Globus pallidus (tissue), 1 donor: ENCODE measurements around the gene PPIL6.

Source experiments
- DNase-seq: peaks from one replicate; pipeline ENCODE4 v3.0.0-alpha.2; 2015; ENCODE audit warnings: low spot score

The PPIL6 gene

DNA sequence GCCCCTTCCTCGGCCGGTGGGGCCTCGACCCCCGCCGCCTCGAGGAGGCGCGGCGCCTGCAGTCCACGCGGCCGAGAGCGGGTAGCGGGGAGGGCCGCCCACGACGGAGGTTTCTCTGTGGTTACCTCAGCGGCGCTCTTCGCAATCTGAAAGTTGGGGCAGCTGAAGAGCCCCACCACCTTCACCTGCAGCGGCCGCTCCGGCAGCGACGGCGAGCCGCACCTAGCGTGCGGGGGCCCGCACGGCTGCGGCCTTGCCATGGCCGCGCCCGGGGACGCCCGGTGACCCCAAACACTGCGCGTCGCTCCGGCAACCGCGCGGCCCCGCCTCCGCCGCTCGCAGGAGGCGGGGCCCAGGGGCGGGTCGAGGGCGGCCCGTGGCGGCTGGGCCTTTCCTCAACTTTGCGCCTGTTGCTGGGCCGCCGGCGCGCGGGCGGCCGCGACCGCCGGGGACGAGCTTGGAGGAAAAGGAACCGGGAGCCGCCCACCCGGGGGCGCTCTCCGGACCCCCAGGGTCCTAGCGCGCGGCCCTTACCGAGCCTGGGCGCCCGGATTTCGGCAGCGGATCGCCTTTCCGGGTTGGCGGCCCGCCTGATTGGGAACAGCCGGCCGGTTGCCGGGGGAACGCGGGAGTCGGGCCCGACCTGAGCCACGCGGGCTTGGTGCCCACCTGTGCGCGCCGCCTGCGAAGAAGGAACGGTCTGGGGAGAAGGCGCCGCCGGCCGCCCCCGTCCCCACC lies at the start of gene PPIL6, which contains the start of gene SMPD2:
TSS of gene PPIL6 (minus strand) at position 298 of the 738 bp plus-strand sequence. CDS start at position 260, 38 bp downstream.
TSS of gene SMPD2 (plus strand) at position 394 of the 738 bp plus-strand sequence. CDS start 398 bp downstream, outside the sequence.
- peak; percentile 86 for DNase-seq

DNA sequence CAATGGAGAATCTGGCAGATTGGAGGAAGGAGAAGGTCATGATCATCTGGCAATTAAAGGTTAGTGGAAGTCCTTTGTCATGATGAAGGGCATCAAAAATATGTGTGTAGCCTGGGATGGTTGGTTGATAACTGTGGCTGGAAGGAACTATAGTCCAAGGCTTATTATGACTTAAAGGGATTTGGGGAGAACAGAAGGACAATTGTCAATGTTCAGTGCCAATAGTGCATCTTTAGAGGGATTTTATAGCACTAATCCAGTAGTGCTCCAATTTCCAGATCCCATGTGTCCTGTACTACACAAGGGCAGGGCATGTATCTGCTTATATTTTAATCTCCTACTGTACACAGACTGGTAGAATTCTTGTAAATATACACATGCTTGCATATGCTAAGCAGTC lies 47.6 kb upstream of the PPIL6 start:
- no peak for DNase-seq

DNA sequence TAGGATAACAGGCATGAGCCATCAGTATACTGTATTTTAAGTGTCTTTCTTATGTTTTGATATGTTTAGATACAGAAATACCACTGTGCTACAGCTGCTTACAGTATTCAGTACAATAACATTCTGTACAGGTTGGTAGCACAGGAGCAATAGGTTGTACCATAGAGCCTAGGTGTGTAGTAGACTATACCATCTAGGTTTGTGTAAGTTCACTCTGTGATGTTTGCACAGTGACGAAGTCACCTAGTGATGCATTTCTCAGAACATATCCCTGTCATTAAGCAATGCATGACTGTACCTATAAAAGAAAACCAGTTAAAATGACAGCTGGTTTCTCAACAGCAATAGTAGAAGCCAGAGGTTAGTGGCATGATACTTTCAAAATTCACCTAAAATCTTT lies 45.6 kb upstream of the PPIL6 start:
- no peak for DNase-seq

DNA sequence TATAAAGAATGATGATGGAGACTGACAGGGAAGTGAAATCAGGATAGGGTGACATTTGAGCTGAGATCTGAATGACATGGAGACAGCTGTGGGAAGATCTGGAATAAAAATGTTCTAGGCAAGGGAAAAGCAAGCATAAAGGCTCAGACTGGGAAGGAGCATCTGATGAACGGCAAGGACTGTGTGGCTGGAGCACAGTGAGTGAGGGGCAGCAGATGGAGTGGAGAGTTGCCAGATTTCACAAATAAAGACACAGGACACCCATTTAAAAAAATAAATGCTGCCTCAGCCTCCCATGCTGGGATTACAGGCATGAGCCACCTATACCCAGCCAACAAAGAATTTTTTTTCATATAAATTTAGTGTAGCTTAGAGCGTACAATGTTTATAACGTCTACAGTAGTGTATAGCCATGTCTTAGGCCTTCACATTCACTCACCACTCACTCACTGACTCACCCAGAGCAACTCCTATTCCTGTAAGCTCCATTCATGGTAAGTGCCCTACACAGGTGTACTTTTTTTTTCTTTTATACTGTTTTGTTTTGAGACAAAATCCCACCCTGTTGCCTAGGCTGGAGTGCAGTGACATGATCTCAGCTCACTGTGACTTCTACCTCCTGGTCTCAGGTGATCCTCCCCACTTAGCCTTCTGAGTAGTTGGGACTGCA lies 45.0 kb upstream of the PPIL6 start:
- no peak for DNase-seq

DNA sequence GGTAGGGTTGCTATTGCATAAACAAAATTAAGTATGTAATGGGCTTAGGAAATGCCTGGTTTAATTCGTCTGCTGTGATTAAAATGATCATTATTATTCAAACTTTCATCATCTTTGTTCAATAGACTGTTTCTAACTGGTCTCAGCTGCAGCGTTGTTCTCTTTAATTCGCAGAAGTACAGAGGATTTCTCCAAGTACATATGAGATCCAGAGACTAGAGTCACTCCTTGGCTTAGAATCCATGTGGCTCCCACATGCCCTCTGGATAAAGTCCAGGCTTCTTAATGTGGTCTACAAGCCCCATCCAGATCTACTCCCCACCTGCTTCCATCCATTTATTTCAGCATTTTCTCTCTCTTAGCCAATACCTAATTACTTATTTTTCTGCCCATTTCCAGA lies 43.7 kb upstream of the PPIL6 start:
- DNase-seq: no peak

DNA sequence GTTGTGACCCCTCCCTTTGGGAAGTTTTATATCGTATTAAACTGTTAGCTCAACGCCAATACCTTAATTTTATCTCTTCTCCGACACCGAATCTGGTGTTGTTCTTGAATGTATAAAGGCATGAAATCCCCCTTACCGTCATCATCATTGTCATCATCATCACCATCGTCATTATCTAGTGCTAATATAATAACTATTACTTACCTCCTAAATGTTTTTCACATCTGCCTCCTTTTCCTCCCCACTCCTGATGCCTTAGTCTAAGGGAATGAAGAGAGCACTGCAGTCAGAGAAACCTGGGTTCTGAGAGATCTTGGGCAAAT lies 43.3 kb upstream of the PPIL6 start:
- DNase-seq: no peak

DNA sequence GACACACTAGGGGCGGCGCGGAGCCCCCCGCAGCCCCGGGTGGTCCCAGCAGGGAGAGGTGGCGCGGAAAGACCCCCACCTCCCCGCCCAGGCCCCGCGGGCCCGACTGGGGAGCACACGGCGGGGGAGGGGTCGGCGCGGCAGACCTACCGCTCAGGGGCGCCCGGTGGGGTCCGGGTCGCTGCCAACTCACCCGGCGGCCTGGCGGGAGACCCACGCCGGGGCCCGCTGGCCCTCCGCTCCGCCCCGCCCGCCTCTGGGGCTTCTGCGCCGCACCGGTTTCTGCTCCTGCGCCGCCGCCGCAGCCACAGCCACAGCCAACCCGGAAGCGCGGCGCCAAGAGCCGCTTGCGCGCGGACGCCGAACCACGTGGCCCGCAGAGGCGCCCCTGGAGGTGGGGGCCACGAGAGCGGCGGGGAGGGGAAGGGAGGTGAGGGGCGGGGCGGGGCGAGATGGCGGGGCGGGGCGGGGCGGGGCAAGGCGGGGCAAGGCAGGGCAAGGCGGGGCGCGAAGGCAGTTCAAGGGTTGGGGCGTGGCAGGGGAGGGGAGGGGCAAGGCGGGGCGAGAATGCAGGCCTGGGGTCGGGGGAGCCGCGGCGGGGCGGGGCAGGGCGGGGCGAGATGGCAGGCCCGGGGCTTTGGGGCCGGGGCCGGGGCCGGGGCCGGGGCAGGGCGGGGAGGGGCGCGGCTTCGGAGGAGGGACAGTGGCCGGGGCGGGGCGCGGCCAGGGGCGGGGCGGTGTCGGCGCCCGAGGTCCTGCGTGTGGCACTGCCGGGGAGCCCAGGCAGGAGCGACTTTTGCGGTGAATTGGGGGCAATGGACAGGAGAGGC lies 42.7 kb upstream of the PPIL6 start, which contains the start of gene ZBTB24:
TSS of gene ZBTB24 (minus strand) at position 315 of the 830 bp plus-strand sequence. CDS start 1,193 bp downstream, outside the sequence.
- DNase-seq: peak; percentile 89

DNA sequence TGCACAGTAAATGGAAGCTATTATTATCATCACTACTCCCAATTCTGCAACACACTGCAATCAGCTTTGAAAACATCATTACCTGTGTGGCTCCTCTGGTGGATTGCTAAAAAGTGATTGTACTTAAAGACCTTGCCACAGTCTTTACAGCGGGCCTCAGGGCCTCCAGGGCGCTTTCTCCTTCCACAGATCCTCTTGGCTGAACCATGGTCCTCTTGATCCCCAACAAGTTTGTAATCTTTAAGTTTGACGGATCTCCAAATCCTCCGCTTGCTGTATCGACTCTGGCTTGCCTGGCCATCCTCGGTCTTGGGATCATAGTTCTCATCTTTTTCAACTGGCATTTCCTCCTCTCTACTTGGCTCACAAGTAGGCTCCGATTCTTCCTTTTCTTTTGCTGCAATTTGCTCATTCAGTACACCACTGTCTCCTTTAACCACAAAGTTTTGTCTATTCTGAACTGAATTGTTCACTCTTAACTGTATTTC lies 40.6 kb upstream of the PPIL6 start:
- DNase-seq: no peak

DNA sequence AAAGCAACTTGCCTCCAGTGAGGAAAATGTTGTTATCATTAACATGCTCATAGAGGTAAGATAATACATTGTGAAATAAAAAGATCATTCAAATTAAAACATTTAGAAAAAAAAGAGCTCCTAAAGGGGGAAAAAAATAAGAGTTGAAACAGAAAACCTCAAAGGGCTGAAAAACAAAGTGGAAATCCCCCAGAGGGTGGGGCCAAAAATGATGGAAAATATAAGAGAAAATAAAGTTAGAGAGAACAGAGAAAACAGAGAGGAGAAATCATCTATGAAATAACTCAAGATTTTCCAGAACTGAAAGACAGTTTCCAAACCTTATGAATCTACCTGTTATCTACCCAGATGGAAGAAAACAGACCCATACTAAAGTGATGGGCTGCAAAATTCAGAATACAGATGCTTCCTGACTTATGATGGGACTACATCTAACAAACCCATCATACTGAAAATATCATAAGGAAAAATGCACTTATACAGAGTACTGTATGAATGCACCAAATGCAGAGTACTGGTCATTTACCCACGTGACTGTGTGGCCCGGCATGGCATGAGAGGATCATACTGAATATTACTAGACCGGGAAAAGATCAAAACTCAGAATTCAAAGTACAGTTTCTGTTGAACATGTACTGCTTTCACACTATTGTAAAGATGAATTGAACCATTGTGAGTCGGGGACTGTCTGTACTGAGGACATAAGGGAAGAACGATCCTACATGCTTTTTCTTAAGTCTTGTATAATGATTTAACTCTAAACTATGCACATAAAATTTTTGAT lies 38.6 kb upstream of the PPIL6 start:
- DNase-seq: no peak

DNA sequence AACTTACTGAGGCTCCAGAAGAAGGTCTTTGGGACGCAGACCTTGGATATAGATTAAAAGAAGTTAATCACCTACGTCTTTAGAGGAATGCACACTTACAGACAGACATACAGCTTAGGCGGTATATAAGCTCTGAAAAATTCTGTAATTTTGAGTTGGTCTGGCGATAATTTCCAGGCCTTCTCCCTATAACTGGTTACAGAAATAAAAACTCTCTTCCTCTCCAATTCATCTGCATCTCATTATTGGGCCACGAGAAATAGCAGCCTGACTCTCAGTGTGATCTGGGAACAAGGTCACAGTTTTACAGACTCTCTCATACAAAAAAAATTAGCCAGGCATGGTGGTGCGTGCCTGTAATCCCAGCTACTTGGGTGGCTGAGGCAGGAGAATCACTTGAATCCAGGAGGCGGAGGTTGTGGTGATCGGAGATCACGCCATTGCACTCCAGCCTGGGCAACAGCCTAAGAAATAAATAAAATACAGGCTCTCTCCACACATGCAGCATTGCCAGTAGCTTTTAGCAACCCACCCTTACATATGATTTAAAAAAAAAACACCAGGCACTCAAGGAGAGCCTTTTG lies 37.9 kb upstream of the PPIL6 start:
- no peak for DNase-seq

DNA sequence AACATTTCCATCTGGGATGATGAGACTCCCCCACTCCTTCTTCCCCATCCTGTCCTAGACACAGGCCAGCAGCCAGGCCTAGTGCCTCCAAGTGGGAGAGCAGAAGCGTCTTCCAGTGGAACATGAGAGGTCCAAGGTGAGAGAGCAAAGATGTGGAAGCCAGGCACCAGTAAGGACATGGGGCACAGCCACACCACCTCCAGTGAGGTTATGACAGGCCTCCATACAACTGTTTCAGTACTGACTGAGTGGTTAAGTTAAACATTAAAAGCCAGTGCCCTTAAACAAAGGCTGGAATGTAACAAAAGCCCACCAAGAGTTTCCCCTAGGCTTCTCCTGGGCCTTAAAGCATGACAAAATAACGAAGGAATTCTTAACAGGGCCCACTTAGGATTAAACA lies 37.3 kb upstream of the PPIL6 start:
- DNase-seq: no peak

DNA sequence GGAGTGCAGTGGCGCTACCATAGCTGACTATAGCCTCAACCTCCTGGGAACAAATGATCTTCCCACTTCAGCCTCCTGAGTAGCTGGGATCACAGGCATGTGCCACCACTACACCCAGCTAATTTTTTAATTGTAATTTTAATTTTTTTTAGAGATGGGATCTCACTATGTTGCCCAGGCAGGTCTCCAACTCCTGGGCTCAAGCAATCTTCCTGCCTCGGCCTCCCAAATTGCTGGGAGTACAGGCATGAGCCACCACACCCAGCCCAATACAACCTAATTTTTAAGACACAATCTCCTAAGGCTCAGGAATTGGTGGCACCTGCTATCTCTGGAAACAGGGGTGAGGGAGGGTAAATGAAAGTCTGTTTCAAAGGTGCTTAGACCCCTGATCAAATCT lies 36.8 kb upstream of the PPIL6 start:
- DNase-seq: no peak

DNA sequence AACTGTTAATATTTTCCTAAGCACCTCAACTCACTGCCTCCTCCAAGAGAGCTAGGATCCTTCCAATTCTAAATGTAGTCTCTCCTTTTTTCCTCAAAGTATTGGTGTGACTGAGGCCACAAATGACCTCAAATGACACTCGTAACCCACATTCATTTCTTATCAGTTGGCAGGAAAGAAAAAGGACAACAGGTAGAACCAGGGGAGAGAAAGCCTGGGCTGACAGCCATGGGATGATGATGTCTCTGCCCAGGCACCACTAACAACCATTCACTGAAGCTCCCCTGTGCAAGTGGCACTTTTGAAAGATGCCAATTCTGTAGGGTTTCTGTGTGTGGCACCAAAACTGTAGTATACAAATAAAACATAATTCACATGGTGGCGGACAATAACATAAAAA lies 35.2 kb upstream of the PPIL6 start:
- DNase-seq: no peak

DNA sequence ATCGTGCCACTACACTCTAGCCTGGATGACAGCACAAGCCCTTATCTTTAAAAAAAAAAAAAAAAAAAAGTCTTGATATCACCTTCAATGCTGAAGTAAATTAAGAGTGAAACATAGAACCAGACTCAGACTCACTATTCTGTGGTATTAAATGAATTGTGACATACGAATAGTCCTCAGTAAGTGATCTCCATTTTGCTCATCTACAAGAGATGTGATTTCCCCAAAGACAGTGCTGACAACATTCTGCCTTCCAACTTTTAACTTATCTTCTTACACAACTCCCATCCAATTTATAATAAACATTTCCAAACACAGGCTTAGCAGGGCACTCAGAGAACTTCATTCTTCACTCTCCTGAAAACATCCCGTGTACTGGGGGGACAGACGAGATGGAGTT lies 34.6 kb upstream of the PPIL6 start:
- DNase-seq: no peak

DNA sequence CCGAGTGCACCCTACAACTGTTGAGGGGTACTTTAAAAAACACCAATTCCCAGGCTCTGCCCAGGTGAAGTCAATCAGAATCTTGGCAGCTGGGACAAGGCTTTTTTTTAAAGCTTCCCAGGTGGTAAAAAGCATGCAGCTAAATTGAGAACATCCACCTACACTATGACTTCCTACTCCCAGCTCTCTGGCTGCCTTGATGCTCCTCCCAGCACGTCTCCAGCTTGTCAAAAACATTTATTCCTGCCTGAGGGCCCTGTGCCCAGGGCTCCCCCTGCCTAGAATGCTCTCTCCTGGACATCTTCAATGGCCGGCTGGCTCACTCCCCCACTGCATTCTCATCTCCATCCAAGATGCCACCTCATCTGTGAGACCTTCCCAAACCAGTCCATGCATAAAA lies 32.7 kb upstream of the PPIL6 start:
- DNase-seq: no peak

DNA sequence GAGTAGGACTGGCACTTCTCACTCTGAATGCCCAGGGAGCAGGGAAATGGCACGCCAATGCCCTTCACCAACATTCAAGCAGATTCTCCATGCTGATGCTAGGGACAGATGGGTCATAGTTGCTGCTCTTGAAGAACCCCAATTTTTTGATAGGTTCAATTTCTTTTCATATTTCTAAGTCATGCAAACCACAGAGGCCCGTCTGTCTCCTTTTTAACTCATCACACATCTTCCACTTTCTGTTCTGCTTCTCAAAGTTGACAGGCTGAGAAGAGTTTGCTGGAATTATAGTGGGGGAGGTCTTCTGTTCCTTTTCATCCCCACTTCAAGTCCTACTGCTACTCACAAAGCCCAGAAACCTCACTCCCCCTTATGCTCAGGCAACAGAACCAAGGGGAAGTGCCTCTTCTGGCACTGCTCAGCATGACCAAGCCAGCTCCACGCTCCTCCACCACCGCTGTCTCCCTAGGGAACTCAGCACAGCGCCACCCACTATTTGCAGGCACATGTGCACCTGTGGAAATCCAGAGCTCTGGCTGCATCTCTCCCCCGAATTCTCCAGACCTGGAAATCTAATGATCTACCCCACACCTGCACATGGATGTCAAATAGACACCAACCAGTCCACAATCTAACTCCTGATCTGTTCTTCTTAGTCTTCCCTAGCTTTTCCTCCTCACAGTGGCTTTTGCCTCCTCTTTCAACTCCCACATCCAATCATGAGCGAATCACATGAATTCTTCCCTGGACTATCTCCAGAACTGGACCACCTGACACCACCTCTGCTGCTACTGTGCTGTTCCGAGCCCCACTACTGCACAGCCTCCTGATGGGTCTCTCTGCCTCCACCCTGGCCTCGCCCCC lies 31.9 kb upstream of the PPIL6 start:
- no peak for DNase-seq

DNA sequence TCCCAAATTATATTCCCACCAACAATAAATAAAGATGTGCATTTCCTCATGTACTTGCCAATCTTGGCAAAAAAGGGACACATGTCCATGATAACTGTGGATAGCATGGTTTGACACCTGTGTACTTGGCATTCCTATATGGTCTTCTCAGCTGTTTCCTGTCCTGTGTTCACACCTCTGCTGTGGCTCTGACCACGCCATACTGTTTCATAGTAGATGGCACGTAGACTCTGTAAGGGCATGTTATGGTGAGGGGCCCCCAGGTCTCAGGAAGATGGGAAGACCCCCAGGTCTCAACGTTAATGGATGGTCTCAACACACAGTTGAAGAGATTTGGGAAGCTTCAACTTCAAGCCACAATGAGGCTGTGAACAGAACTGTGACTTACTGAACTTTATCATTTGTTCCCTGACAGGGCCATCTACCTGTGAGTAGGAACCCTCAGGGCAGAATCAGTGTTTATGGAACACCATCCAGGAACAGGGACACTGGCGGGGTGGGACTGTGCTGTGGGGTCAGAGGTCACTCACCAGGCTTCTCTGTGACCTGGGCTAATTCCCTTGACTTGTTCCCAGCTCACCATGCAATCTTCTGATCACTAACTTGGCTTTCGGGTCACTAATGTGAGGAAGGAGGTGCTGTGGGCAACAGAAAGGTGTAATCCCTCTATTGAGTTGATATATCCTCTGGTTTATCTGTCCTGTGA lies 30.8 kb upstream of the PPIL6 start:
- no peak for DNase-seq

DNA sequence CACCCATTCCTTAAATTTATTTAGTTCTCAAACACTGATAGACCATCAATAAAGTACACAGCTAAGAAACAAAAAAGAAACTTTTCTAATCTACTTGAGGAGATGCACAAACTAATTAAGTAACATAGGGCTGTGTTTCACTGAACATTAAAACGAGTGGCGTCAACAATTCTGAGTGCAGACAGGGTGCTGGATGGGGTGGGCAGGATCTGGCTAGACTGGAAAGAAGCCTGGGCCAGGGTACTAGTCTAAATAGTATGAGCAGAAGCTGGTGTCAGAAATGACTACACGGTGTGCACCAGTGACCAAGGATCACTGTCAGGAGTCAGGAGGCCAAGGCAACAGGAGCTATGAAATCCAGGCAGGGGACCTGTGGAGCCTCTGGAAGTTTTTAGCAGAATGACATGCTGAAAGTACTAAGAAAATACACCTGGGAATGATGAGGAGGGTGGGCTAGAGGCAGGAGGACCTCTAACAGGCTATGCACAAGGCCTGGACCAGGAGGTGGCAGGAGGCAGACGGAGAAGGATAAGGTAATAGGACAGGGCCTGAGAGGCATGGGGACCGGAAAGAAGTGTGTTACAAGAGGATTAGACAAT lies 29.3 kb upstream of the PPIL6 start:
- no peak for DNase-seq

DNA sequence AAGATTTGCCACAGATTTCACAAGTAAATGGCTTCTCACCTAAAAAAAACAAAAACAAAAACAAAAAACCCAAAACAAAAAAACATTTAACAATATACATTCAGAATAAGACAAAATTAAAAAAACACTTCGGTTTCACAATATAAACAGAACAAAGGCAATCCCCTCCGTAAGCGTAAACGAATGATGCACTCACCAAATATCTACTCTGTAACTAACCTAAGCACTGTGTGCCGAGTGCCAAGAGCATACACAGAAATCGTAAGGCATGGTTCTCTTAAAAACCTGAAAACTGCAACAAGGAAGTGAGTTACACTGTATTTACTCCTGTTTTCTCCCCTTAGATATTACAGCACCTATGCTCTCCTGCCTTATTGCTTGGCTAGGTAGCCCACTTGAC lies 27.3 kb upstream of the PPIL6 start:
- no peak for DNase-seq
